GM12872 (cell line): ENCODE data around the gene AGBL5.

Experiments used
- TF ChIP-seq, protein P1 (sequence below): IDR thresholded peaks from 3 replicates; pipeline ENCODE4 v1.5.1; 2011; ENCODE audit warnings: low read depth, mild to moderate bottlenecking, low read length, moderate library complexity; ENCODE audit not compliant: insufficient read depth

AGBL5 gene

DNA sequence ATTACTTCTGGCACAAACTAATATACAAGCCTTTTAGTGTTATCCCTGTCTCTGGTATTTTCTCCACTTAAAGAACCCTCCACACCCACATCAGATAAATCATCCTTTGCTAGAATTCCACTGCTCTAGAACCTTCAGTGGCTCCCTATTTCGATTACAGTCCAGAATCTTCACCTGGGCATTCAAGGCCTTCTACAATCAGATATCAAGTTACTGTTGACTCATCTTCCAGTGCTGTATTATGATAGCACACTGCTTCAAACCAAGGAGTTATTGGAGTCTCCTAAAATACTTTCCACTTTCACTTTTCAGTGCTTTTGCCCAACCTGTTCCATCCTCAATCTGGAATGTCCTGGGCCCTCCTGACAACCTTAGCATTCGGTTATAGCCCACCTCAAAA is 64.1 kb downstream of the AGBL5 start:
- TF ChIP-seq, protein P1, sequence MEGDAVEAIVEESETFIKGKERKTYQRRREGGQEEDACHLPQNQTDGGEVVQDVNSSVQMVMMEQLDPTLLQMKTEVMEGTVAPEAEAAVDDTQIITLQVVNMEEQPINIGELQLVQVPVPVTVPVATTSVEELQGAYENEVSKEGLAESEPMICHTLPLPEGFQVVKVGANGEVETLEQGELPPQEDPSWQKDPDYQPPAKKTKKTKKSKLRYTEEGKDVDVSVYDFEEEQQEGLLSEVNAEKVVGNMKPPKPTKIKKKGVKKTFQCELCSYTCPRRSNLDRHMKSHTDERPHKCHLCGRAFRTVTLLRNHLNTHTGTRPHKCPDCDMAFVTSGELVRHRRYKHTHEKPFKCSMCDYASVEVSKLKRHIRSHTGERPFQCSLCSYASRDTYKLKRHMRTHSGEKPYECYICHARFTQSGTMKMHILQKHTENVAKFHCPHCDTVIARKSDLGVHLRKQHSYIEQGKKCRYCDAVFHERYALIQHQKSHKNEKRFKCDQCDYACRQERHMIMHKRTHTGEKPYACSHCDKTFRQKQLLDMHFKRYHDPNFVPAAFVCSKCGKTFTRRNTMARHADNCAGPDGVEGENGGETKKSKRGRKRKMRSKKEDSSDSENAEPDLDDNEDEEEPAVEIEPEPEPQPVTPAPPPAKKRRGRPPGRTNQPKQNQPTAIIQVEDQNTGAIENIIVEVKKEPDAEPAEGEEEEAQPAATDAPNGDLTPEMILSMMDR: no peak

GRCh38 chr2:27117995-27118524 is 66.6 kb downstream of the AGBL5 start:
- TF ChIP-seq, protein P1: no peak

DNA sequence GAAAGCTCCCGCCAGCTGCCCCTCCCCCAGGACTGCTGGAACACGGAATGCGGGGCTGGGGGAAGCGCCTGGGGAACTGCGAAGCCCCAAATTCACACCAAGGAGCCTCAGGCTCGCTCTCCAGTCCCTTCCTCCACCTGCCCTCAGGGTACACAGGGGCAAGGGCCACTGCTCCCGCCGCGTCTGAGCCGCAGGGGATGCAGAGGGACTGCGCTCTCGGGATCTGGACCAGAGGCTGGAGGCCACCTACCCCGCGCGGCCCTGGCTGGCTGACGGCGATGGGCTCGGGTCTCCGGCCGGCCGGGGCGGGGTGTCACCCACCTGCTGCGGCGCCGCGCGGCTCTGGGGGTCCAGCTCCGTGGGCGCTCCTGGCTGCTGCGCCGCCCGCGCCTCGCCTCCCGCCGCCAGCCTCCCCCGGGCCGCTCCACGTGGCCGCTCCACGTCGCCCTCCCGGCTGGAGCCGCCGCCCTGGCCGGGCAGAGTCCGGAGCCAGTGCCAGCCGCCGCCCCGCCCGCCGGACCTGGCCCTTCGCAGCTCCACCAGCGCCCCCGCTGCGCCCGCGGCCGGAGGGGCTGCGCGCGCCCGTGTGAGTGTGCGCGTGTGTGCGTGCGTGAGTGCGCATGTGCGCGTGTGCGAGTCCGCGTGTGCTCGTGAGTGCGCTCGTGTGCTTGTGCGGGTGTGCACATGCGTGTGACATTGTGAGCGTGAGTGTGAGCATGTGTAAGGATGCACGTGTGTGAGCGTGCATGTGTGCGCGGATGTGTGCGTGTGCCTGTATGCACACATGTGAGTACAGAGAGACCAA is 67.3 kb downstream of the AGBL5 start, which contains the start of gene CGREF1:
Gene CGREF1, minus strand, starts transcription at position 604 of the 805 bp plus-strand sequence. CDS start 14,762 bp downstream, outside the sequence.
- TF ChIP-seq, protein P1: no peak
